ENCODE measurements around the gene SLAMF9. TPM values are rescaled to one million over a fixed set of nuclear protein-coding genes. Genes with fewer than 3 reads are reported as not detected.

Gene SLAMF9
- total RNA-seq, 1 experiment from 2014 or later, result not detected

DNA sequence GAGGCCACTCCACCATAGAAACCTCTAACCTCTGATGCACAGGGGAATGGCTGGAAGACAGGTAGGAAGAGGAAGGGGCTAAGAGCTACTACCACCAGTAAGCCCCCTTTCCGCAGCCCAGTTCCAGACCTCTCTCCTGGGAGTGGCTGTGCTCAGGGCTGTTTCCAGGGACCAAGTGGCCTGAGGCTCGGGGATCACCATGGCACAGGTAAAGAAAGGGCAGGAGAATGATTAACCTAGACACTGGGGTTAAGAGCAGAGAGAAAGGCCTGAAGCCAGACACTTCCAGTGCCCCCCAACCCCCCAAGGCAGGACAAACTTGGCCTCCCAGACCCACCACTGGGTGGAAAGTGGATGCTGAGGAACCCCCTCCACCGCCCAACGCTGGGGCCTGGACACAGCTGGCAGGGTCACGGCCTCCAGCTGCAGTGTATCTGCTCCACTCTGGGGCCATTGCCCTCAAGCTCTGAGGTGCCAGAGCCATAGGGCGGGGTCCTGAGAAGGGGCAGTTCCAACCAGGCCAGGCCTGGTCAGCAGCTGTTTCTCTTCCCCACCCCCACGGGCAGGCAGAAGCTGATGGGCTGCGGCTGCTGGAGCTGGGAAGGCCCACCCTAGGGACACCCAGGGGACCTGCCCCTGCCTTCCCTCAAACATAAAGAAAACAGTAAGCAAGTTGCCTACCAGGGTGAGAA is 31.4 kb downstream of the SLAMF9 start:
- Histone ChIP-seq H3K27me3 (no peaks in the 10 kb centered on the region), H3K4me3 (peak overlapping the region; percentile 83), H3K36me3 (peaks cover 73% of the 10 kb centered on the region), H3K9me3 (no peaks in the 10 kb centered on the region)
- DNase-seq, result peak; percentile 68

DNA sequence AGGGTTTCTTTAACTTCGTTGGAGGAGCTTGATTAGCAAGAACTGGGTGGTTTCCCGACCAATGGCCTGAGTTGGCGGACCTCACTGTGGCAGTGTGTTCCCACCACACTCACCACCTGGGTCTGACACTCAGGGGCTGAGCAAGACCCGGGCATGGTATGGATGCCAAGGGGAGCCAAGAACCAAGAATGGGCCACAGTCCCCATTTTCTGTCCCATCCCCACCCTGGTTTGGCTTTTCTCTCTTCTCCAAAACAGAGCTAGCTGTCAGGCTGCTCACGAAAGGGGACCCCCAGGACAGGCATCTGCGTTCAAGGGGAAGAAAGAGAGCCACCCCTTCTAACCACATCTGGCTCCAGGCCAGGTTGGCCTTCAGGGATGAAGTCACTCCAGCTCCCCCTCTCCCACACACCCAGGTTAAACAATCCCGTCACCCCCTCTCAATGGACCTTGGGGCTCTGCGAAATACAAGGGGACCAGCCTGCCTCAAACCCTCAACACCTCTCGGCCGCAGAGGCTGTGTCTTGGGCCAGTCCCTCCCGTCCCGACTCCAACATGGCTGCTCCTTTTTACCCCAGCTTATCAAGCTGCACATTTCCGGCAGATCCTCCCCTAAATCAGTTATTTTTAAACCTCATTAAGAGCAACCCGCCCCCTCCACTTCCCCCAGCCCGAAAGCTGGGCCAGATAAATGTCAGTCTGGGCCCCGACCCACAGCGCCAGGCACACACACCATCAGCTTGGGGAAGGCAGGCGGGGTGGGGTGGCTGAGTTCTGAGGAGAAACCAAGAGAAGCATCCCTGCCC is 32.1 kb downstream of the SLAMF9 start:
- peaks cover 81% of the 10 kb centered on the region for H3K36me3 ChIP-seq
- no peaks in the 10 kb centered on the region for H3K9me3 ChIP-seq
- DNase-seq, result no peak
- H3K4me3 ChIP-seq, result peak overlapping the region; percentile 83
- H3K27me3 ChIP-seq, result no peaks in the 10 kb centered on the region

DNA sequence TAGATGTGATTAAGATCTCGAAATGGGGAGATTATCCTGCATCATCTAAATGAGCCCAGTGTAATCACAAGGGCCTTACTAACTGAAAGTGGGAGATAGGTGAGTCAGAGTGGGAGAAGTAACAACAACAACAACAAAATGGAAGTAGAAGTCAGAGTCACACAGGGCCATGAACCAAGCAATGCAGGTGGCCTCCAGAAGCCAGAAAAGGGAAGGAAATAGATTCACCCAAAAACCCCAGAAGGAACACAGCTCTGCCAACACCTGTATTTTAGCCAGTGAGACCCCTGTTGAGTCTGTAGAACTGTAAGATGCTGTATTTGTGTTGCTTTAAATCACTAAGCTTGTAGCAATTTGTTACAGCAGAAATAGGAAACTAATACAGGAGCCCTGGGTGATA is 32.8 kb downstream of the SLAMF9 start:
- Histone ChIP-seq H3K9me3 (no peaks in the 10 kb centered on the region), H3K4me3 (no peak overlapping the region), H3K27me3 (no peaks in the 10 kb centered on the region), H3K36me3 (peaks cover 86% of the 10 kb centered on the region)
- no peak for DNase-seq

DNA sequence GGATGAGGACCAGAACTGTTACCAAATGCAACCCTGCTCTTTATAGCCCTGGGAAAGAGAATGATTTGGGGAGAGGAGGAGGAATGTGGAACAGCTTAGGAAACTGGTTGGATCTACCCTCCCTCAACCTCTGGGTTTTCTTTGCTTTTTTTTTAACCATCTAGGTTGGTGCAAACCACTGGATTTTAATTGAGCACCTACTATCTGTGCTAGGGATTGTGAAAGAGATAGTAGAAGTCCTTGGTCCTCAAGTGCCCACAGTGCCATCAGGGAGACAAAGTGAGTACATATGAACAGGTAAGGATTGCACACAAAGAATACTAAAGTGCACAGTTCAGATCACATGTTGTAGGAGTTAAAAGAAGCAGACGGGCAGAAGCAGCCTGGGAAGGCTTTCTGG is 33.4 kb downstream of the SLAMF9 start:
- Histone ChIP-seq H3K4me3 (no peak overlapping the region), H3K9me3 (no peaks in the 10 kb centered on the region), H3K27me3 (no peaks in the 10 kb centered on the region), H3K36me3 (peaks cover 89% of the 10 kb centered on the region)
- DNase-seq, result no peak

DNA sequence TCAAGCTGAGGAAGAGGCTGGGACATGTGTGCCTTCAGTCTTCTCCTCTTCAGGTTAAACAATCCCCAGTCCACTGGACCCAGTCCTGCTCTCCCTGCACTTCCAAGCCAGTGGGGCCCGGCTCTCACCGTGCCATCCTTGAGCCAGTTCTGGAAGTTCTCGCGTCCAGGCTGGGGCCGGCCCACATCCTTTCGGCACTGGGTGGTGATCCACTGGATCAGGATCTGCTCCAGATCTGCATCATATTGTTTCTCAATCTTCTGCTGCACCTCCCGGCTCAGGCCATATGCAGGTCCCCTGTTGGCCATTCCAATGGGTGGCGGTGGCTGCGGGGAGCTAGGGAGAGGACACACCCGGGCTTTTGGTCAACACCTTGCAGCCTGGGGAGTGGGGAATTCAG is 33.8 kb downstream of the SLAMF9 start:
- Histone ChIP-seq H3K4me3 (no peak overlapping the region), H3K27me3 (no peaks in the 10 kb centered on the region), H3K36me3 (peaks cover 94% of the 10 kb centered on the region), H3K9me3 (no peaks in the 10 kb centered on the region)
- DNase-seq, result no peak

DNA sequence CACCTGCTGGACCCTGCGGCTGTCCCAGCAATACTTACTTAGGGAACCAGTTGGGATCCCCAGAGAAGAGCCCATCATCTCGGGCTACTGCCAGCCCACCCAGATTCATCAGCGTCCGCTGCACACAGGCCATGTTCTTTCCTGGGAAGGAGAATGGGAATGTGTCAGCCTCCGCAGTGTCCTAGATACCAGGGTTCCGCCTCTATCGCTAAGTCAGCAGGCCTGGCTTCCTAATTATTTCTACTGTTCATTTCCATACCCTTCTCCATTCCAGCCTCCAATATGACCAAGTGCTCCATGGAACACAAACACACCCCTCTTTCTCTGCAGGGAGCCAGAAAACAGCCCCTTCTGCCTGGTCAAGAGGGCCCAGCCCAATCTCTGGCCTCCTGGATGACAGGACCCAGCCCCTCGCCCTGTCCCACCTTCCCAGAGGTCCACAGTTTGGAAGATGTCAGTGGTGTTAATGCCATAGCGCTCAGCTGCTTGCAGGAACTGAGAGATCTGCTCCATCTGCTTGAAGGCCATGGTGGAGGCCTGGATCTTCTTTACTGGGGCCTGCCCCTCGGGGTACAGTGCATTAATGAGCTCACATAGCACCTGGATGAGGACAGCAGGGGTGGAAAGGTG is 34.7 kb downstream of the SLAMF9 start:
- Histone ChIP-seq H3K36me3 (peaks cover 93% of the 10 kb centered on the region), H3K9me3 (no peaks in the 10 kb centered on the region), H3K27me3 (no peaks in the 10 kb centered on the region), H3K4me3 (no peak overlapping the region)
- no peak for DNase-seq

DNA sequence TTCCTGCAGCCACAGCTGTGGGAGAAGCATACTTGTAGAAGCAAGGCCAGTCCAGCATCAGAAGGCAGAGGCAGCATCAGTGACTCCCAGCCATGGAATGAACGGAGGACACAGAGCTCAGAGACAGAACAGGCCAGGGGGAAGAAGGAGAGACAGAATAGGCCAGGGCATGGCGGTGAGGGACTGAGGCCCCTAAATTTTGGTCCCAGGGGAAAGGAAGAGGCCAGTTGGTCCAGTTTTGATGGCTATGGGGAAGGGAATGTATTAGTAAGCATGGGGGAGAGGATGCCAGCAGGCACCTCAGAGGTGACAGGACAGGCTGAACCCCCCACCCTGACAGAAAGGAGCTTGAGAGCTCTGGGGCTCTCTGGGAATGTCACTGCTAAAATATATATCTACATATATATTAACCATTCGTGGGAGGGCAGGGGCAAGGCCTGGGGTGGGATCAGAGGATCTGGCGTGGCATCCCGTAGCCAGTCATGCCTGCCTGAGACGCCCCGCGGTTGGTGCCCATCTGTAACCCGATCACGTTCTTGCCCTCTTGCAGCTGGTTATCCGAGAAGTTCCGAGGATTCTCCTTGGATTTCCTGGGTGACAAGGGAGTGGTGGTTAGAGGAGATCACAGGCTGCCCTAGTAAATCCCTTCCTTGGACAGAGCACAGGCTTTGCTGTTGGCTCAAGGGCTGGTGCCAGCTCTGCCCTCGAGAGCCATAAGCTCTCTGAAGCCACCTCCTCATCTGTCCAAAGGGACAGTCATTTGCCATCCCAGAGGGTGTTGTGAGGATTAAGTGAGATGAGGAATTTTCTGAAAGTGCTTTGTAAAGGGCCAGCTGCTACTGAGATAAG is 35.5 kb downstream of the SLAMF9 start:
- no peak overlapping the region for H3K4me3 ChIP-seq
- H3K36me3 ChIP-seq, result peaks cover 85% of the 10 kb centered on the region
- H3K9me3 ChIP-seq, result no peaks in the 10 kb centered on the region
- no peak for DNase-seq
- H3K27me3 ChIP-seq, result no peaks in the 10 kb centered on the region

DNA sequence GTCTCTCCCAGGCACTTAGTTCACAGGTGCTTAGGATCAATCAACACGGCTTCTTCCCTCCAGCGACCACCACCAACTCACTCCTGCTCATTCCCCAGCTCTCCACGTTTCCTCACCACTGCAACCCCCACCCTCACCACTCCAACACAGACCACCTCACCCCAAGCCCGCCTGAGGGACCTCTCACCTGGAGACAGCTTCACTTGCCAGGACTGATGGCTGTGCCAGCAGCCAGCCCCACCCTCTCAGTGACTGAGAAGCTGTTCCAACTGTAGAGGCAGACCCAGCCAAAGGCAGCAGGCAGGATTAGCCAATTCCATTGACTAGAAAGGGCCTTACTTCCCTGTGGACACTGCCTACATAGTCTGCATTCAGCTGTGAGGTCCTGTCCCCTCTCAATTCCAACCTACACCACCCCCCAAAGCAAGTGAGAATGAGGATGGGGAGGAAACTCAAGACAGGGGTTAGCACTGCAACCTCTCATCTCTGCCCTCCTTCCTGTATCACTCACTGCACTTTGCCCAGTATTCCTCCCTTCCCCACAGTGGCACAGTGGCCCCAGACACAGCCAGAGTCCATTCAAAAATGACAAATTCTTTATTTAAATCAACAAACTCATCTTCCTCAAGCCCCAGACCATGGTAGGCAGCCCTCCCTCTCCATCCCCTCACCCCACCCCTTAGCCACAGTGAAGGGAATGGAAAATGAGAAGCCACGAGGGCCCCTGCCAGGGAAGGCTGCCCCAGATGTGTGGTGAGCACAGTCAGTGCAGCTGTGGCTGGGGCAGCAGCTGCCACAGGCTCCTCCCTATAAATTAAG is 36.3 kb downstream of the SLAMF9 start:
- Histone ChIP-seq H3K4me3 (no peak overlapping the region), H3K27me3 (no peaks in the 10 kb centered on the region), H3K9me3 (no peaks in the 10 kb centered on the region), H3K36me3 (peaks cover 77% of the 10 kb centered on the region)
- DNase-seq, result peak; percentile 14

DNA sequence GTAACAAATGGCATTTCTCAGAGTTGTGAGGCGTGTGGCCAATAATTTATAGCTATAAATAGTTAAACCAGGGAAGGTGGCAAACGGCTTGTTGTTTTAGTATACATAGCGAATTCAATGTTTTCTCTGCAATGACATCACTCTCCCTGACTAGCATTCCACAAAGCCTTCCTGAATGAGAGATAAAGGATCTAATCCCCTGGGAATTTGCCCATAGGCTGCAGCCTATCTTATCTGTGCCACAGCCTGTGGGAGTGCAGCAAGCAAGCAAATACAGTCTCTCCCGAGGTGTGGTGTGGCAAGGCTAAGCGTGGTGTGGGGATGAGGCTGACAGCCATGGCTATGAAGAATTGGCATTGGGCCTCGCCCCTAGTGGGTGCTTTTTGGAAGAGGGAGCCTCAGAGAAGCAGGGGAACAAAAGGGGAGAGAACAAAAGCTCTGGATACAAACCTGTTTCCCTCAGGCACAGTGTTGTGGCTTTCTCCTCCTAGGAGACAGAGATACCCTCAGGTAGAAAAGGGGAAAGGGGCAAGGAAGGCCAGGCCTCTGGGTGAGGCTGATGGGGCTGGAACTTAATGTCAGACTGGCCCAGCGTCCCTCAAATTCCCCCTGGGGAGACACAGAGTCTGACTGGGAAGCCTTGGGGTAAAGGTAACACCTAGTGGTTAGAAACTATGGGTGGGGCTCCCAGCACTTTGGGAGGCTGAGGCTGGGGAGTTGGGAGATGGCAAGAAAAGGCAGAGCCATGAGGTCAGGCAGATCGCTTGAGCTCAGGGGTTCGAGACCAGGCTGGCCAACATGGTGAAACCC is 37.6 kb downstream of the SLAMF9 start:
- Histone ChIP-seq H3K27me3 (no peaks in the 10 kb centered on the region), H3K36me3 (peaks cover 64% of the 10 kb centered on the region), H3K4me3 (no peak overlapping the region), H3K9me3 (no peaks in the 10 kb centered on the region)
- DNase-seq, result peak; percentile 86

DNA sequence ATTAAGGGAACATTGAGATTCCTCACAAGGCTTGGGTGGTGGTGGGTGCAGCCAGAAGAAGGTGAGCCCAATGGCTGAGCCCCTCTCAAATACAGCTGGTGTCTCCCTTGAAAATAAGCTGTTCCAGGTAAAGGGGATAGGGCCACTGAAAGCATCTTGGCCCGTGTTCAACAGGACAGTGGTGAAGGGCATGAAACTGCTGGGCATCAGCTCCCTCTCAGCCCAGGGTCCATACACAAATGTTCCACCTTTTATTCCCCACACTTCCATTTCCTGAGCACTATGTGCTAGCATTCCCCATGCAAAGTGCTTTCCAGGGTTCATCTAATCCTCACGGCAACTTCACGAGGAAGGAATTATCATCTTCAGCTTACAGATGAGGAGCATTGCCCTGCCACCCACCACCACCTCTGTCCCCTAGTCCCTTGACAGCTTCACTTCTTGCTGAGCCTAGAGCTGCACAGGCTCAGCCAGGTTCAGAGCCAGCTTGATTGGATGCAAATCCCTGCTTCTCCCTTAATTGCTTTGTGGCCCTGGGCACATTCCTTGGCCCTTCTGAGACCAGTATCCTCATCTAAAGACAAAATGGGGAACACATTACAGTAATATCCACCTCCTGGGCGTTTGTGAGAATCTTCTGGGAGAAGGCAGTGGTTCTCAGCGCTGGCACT is 38.3 kb downstream of the SLAMF9 start:
- Histone ChIP-seq H3K27me3 (no peaks in the 10 kb centered on the region), H3K4me3 (no peak overlapping the region), H3K36me3 (peaks cover 56% of the 10 kb centered on the region), H3K9me3 (no peaks in the 10 kb centered on the region)
- no peak for DNase-seq

DNA sequence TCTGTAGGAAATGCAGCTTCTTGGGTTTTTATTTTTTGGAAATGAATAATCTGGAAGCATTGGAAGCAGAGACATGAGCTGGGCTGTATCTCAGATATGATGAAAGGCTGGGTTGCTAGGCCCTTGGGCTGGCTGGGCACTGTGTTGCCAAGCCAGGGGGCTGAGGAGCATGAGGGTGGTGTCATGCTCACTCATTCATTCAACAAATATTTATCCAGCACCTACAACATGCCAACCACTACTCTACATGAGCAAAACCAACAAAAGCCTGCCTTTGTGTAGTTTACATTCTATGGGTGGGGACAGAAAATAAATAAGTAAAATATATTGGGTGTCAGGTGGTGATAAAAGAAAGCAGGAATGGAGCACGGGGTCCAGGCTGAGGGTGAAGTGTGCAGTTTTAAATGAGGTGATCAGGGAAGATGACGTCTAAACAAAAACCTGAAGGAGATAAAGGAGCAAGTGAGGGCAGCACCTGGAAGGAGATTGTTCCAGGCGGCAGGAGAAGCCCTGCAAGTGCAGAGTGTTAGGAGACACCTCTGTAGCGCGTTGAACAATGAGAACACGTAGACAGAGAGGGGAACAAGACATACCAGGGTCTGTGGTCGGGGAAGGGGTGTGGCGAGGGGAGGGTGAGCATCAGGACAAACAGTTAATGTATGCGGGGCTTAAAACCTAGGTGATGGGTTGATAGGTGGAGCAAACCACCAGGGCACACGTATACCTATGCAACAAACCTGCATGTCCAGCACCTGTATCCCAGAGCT is 39.6 kb downstream of the SLAMF9 start:
- Histone ChIP-seq H3K36me3 (peaks cover 44% of the 10 kb centered on the region), H3K27me3 (no peaks in the 10 kb centered on the region), H3K9me3 (no peaks in the 10 kb centered on the region), H3K4me3 (no peak overlapping the region)
- DNase-seq, result no peak

DNA sequence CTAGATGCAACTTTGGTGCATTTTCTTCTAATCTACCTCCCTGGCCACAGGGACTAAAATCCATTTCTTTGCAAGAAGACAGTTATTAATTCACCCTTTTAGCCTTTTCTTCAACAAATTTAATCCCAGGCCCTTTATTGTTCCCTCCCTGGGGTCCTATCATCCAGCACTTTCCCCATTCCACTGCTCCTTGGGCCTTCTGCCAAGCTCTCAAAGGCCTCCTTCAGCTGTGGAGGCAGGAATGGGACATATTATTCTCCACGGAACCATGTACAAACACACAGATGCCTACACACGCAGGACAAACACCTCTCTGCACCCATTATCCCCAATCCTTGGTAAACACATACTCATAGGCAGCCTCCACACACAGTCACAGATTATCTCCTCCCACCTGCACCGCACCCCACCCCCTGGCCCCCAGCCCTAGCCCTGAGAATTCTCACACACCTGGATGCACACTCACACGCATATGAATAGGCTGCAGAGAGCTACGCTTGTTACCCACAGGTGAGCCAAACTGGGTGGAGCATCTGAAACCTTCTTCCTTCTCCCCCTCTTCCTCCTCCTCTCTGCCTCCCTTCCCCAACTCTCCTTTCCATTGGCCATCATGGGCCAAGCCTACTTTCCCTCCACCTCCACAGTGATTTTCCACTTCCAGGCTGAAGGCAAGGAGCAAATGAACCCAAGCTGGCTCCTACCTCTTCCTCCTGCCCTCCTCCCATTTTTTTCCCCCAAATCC is 40.4 kb downstream of the SLAMF9 start:
- H3K9me3 ChIP-seq, result no peaks in the 10 kb centered on the region
- no peak for DNase-seq
- peaks cover 36% of the 10 kb centered on the region for H3K36me3 ChIP-seq
- no peaks in the 10 kb centered on the region for H3K27me3 ChIP-seq
- H3K4me3 ChIP-seq, result no peak overlapping the region

DNA sequence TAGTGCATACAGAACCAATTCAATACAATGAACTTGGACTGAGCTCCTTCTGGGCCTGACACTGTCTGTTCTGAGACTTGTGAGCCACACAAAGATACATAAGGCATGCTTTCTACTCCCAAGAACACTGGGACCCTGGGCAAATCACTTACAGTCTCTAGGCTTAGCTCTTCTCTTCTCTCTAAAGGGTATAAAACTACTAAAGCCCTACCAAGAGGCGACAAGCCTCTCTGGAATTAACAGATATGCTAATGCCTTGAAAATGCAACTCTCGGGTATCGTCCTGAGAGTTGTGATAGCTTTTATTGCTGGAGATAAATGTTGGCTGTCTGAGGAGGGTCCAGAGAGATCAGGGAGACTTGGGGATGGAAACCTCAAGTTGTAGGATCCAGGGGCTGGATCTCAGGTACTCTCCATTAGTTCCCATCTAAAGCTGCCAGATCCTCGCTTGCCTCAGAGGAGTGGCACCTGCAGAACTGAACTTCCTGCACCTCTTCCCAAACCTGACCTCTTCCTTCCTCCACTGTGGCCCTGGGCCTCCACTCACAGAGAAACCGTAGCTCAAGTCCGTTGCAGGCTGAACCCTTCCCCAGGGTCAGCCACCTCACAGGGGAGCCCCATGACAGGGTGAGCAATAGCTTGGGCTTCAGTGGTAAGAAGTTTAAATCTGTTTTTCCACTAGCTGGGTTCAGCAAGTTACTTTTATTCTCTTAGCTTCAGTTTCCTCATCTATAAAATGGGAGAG is 42.5 kb downstream of the SLAMF9 start:
- Histone ChIP-seq H3K36me3 (peaks cover 14% of the 10 kb centered on the region), H3K9me3 (no peaks in the 10 kb centered on the region), H3K4me3 (no peak overlapping the region), H3K27me3 (no peaks in the 10 kb centered on the region)
- DNase-seq, result no peak
